Inferior parietal cortex (tissue), 1 donor: ENCODE results near the gene ACAD9.
"Not testable (repeated sequence)": the region's sequence is repeated elsewhere in the genome, so short reads cannot be mapped to it uniquely, and the experiment has no call there.

Experiments
- DNase-seq: peaks from one replicate; pipeline ENCODE4 v3.0.0-alpha.2; 2016; ENCODE audit errors: extremely low spot score

Gene ACAD9

DNA sequence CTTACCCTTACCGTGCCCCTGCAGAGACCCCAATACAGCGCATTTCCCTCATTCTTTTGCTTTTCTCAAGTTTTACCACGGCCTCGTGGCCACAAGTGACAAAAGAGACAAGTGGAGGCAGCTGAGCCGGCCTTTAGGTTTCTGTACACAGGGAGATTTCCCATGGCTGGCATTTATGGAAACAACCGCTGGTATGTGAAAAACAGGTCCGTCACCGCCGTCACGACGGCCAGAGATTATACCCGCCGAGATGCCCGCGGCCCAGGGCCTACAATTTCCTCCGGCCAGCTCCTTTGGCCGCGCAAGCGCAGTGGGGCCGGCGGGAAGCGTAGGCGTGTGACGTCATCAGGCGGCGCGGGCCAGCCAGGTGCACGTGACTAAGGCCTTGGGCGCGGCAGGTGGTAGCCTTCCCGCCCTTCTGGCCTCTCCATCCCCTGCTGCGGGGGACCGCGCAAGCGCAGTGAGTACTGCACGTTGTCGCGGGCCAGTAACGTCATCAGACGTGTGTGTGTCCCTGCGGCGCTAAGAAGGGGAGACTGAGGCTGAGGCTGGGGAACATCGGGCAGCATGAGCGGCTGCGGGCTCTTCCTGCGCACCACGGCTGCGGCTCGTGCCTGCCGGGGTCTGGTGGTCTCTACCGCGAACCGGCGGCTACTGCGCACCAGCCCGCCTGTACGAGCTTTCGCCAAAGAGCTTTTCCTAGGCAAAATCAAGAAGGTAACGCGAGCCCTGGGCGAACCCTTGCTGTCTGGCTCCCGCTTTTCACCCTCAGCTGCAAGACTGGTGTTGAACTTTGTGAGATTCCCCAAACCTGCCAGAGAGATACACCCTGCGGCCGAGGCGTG, at the start of gene ACAD9:
ACAD9 (plus strand) TSS at position 496 of the 845 bp plus-strand sequence; CDS start at position 568, 72 bp downstream.
- peak; percentile 99 for DNase-seq

DNA sequence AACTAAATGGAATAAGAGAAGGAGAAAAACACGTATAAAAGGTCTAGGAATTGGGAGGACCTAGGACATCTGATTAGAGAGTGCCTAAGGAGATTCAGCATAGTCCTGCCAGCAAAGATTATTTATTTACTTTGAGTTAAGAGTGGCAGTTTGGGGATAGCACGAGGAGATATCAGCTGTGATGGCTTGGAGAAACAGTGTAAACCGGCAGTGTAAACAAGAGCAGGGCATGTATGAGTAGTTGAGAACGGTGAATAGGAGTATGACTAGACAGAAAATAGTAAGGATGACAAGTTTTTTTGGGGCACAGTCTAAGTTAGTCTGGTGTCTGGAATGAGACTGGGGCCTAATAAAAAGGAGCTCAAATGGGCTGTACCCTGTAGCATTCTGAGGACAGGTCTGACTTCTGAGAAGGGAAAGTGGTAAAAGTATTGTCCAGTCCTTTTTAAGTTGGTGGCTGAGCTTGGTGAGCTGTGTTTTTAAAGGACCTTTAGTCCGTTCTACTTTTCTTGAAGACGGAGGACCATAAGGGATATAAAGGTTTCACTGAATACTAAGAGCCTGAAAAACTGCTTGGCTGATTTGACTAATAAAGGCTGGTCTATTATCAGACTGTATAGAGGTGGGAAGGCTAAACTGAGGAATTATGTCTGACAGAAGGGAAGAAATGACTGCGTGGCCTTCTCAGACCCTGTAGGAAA, 49.3 kb upstream of the ACAD9 start:
- DNase-seq = not testable (repeated sequence)

DNA sequence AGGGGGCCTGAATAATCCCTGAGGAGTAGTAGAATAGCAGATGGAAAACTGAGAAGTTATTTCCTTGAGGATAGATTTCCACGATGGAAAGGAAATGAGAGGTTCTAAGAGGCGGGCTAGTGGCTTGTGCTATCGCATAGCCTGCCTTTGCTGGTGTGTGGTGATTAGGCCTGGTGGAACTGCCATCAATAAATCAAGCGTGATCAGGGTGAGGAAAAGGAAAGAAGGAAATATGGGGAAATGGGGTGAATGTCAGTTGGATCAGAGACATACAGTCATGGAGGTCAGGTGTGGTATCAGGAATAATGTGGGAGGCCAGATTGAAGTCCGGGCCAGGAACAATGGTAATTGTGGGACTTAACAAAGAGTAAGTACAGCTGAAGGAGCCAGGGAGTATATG, 48.7 kb upstream of the ACAD9 start:
- DNase-seq = not testable (repeated sequence)

DNA sequence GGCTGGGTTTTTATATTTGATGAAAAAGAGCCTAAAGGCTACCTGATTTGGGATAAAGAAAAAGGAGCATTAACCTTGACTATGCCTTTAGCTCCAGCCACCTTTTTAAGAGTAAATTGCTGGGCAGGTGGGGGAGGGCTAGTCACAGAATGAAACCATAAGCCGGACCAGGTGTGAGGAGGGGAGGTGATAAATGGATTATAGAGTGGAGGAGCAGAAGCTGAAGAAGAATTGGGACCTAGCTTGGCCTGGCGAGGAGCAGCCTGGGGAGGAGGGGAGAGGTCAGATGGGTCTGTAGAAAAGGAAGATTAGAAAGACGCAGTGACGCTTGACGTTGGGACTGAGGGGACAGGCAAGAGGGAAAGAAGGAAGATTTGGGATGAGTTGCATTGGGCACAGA, 46.4 kb upstream of the ACAD9 start:
- not testable (repeated sequence) for DNase-seq

DNA sequence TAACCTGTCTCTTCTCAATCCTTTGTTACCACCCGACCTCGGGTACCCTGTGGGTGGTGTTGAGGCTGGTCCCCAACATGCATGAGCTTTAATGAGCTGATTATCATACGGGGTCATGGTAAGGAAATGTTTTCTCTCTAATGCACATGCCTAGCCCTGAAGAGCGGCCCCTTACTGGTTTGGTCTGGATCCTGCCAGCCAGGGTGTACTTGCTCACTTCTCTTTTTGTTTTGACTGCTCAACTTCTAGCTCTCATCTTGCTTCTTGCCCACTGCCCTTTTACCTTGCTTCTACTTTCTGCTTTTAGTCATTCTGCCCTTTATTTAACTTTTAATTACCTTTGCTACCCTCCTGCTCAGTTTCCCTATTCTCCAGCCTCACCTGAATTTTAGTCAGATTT, 44.3 kb upstream of the ACAD9 start:
- DNase-seq = no peak

DNA sequence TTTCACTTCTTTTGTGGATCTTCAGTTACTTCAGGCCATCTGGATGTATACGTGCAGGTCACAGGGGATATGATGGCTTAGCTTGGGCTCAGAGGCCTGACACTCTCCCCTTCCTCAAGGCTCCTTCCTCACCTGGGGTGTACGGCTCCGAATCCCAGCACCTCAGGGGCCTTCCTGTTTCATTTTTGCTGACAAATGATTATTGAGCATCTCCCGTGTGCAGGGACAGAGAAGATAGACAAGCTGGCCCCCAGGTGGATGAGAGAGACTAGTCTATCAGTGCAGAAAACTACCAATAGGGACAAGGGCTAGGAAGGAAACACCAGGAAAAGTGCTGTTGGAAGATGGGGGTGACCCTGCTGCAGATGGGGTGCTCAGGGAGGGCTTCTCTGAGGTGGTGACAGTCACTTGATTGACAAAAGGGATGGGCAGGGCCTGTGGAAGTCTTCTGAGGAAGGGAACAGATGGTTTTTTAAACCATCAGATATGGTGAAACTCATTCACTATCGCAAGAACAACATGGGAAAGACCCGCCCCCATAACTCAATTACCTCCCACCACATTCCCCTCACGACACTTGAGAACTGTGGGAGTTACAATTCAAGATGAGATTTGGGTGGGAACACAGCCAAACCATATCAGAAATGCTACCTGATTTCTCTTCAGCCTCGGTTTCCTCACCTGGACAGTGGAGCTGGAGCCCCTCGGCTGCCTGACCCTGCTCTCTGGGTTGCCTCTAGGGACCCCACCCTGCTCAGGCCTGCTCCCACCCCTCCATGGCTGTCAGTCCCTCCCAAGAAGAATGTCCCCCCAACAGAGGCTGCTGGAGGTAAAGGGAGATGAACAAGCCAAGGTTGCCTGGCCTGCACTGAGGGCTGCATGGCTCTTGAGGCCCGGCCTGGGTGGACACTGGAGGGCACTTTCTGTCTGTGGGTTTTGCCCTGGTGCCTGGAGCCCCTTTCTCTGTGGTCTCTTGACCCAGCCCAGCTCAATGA, 37.2 kb upstream of the ACAD9 start:
- DNase-seq = no peak

GRCh38 chr3:128844502-128844901, 34.9 kb upstream of the ACAD9 start:
- no peak for DNase-seq

DNA sequence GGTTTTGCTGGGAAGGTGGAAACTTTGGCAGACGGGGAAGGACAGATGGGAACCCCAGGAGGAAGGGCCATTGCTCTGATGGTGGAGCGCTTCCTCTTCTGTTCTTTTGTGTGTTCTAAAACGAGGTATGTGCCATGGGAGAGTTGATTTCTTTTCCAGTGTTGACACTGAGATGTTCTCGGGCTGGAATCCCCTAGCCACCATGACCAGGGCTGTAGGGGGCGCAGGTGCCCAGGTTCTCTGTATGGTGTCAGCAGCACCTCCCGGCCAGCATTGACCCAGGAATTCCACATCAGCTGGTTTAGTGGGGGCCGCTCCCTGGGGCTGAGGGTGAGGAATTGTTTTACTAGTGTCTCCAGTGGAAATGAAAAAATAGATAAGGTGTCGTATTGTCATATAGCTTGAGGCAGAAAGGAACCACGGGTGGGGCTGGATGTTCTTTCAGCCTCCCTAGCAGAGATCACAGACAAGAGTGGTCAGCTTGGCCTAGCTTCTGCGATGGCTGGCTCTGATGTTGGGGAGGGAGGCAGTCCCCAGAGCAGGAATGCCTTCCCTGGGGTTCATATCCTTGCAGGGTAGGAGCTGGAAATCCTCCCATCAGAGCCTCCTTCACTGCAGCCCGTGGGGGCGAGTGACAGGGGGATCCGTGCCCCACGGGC, 34.2 kb upstream of the ACAD9 start:
- no peak for DNase-seq

- DNase-seq = peak; percentile 64
Measured at GRCh38 chr3:128845778-128846485, 33.5 kb upstream of the ACAD9 start.

DNA sequence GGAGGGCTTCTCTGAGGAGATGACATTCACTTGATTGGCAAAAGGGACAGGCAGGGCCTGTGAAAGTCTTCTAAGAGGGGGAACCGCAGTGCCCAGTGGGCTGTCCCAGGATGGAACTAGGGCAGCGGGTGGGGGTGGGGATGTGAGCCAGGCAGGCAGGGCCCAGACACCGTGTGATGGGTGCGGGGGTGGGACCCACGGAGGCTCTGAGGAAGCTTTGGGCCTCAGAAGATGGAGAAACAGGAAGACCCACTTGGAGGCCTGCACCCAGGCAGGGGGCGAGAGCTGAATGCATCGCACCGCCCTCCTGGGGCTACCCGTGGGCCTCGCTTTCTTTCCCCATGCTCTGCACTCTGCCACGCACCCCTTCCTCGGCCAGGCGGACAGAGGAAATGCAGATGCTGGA, 32.9 kb upstream of the ACAD9 start:
- DNase-seq = no peak

DNA sequence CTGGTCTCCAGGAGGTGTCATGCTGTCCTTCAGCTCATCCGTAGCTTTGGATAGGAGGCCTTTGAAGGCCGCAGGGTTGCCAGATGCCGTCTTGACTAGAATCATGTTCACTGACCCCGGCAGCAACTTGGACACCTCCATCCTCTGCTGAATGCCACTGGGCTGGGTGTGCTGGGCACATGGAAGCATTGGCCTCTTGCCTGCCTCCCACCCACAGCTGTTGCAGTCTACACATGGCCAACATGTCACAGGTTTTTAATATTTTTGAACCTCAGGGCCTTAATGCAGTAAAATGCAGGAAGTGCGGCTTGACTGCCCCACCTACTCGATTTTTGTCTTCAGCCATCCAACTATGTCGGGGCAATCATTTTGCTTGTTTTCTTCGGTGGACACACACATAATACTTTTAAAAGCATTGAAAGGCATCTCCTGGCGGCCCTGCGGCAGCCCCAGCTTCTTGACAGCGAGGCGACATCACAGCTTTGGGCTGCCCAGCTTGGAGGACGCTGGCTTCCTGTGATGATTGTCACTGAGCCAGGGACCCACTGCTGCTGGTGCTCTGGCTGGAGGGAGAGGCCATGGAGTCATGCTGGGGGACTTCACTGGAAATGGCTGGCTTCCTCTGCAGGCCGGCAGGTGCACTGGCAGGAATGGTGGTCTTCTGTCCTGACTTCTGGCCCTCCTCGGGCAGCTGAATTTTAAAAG, 31.6 kb upstream of the ACAD9 start:
- DNase-seq = no peak

GRCh38 chr3:128848936-128849335, 30.5 kb upstream of the ACAD9 start:
- DNase-seq = no peak

DNA sequence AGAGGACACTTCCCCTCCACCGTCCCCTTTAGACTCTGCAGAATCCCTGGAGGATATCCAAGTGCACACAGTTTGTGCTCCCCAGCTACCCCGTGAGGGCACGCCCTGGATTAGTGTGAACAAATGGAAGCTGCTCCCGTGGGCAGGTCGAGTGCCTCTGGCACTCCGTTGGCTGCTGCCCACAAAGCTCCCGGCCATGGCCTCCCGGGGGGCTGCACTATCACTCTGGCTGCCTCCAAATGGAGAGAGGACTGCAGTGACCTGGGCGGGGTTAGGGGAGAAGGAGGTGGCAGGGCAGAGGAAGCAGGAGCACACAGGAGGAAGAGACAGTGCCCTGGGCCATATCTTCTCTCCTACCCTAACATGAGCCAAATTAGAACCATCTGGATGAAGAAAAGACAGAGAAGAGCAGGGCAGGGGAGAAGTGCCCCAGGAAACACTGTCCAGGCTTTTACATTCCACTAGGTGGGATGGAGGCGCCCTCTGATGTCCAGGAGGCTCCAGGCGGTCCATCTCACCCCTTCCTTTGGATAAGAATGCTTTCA, 29.4 kb upstream of the ACAD9 start:
- no peak for DNase-seq

DNA sequence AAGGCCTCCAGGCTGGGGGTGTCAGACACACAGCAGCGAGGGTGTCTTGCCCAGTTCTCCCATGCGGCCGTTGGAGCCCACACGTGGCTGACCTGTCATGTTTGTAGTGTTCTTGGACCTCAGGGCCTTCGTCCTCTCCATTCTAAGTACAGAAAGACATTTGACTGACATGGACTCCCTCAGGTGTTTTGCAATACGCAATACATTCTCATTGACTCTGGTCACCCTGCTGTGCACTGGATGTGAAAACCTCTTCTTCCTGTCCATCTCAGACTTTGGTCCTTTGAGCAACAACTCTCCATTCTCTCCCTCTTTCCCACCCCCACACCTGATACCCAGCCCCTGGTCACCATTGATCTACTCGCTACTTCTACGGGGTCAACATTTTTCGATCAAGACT, 28.9 kb upstream of the ACAD9 start:
- DNase-seq = no peak

- no peak for DNase-seq
Measured at GRCh38 chr3:128851601-128852000, 27.8 kb upstream of the ACAD9 start.

DNA sequence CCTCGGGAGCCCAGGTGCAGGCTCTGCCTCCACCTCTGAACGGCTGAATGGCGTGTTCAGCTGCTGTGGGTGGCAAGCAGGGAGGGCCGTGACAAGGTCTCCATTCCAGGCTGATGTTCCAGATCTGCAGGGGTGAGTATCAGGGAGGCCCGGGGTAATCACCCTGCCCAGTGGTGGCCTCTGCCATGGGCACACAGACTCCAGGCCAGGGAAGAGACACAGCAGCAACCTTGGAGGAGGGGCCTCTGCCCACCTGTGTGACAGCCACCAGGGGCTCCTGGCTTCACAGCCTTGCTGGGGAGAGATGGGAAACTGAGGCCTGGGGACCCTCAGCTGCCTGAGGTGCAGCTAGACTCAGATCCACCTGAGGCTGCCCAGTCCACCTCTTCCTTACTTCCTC, 25.6 kb upstream of the ACAD9 start:
- DNase-seq = no peak

GRCh38 chr3:128854475-128854874, 24.9 kb upstream of the ACAD9 start:
- no peak for DNase-seq

GRCh38 chr3:128855569-128855968, 23.9 kb upstream of the ACAD9 start:
- DNase-seq = no peak

- no peak for DNase-seq
Measured at GRCh38 chr3:128858167-128858566, 21.3 kb upstream of the ACAD9 start.

GRCh38 chr3:128859630-128860029, 19.8 kb upstream of the ACAD9 start:
- DNase-seq = no peak
